Naive thymus-derived CD4-positive, alpha-beta T cell (primary cell): ENCODE measurements around the gene TSHZ3. TPM values are rescaled to one million over a fixed set of nuclear protein-coding genes. Genes with fewer than 3 reads are reported as not detected.

Experiments used
- ATAC-seq: fragments of 150-1000 bp; cut with Tn5 transposase; 2 replicates; pipeline ENCODE4 v1.10.0; 2021; ENCODE audit warnings: mild to moderate bottlenecking, moderate library complexity
- CTCF ChIA-PET: fragments of 350-600 bp; sonication (Branson Sonifier 250); formaldehyde crosslinking; loops from one replicate; lab custom pipeline; 2021; ENCODE audit warnings: antibody characterized with exemption; lab: Charles Lee
- POLR2A ChIA-PET: fragments of 350-600 bp; sonication (Branson Sonifier 250); formaldehyde crosslinking; loops from one replicate; lab custom pipeline; 2021; ENCODE audit warnings: antibody characterized with exemption, inconsistent platforms; lab: Charles Lee
- DNase-seq, 9 donors: peaks; one replicate each; pipeline versions ENCODE4 v3.0.0 to v3.0.0-alpha.2; 2020 to 2022; ENCODE audit warnings: mixed read lengths in 1 of 9
- H3K27ac ChIP-seq: one replicate; pipeline ENCODE4 v1.7.0; 2013; ENCODE audit warnings: mild to moderate bottlenecking, low read depth, low read length, moderate library complexity
- H3K27me3 ChIP-seq, 2 donors: one replicate each; pipeline ENCODE4 v1.7.0; 2013; ENCODE audit warnings: low read length in 2 of 2, mild to moderate bottlenecking in 2 of 2, moderate library complexity in 2 of 2; ENCODE audit not compliant: control insufficient read depth in 2 of 2, insufficient read depth in 2 of 2
- H3K36me3 ChIP-seq, 3 experiments: 1 replicate in 2 of 3; 2 replicates in 1 of 3; pipeline ENCODE4 v1.7.0; 2013; ENCODE audit warnings: low read length in 3 of 3, mild to moderate bottlenecking in 3 of 3, moderate library complexity in 1 of 3; ENCODE audit not compliant: insufficient read depth in 3 of 3, control insufficient read depth in 2 of 3
- H3K4me1 ChIP-seq, 2 donors: one replicate each; pipeline ENCODE4 v1.7.0; 2013; ENCODE audit warnings: low read length in 2 of 2, mild to moderate bottlenecking in 2 of 2, moderate library complexity in 1 of 2; ENCODE audit not compliant: control insufficient read depth in 2 of 2, insufficient read depth in 2 of 2
- H3K4me3 ChIP-seq: 2 replicates; pipeline ENCODE4 v1.7.0; 2013; ENCODE audit warnings: mild to moderate bottlenecking, low read length
- H3K9me3 ChIP-seq, 3 experiments: 1 replicate in 2 of 3; 2 replicates in 1 of 3; pipeline ENCODE4 v1.7.0; 2013; ENCODE audit warnings: low read length in 3 of 3; ENCODE audit not compliant: control insufficient read depth in 2 of 3
- H3K27ac Mint-ChIP-seq, 9 donors: one replicate each; pipeline ENCODE4 v1.8.0; 2020 to 2022; ENCODE audit warnings: mixed read lengths in 9 of 9, mild to moderate bottlenecking in 8 of 9, moderate library complexity in 5 of 9, inconsistent platforms in 2 of 9
- H3K27me3 Mint-ChIP-seq, 5 donors: one replicate each; pipeline ENCODE4 v1.8.0; 2021 to 2022; ENCODE audit warnings: mixed read lengths in 5 of 5, mild to moderate bottlenecking in 1 of 5
- H3K36me3 Mint-ChIP-seq, 5 donors: one replicate each; pipeline ENCODE4 v1.8.0; 2020 to 2022; ENCODE audit warnings: mixed read lengths in 5 of 5, mild to moderate bottlenecking in 3 of 5, inconsistent platforms in 1 of 5
- H3K4me1 Mint-ChIP-seq, 7 donors: one replicate each; pipeline ENCODE4 v1.8.0; 2020 to 2022; ENCODE audit warnings: mixed read lengths in 7 of 7, mild to moderate bottlenecking in 3 of 7, inconsistent platforms in 1 of 7
- H3K4me3 Mint-ChIP-seq, 10 donors: one replicate each; pipeline ENCODE4 v1.8.0; 2020 to 2022; ENCODE audit warnings: mild to moderate bottlenecking in 10 of 10, mixed read lengths in 10 of 10, moderate library complexity in 6 of 10, inconsistent platforms in 2 of 10
- H3K9me3 Mint-ChIP-seq, 11 donors: one replicate each; pipeline ENCODE4 v1.8.0; 2020 to 2022; ENCODE audit warnings: mixed read lengths in 11 of 11, mild to moderate bottlenecking in 4 of 11, inconsistent platforms in 1 of 11, moderate library complexity in 1 of 11
- intact Hi-C, 2 donors: fragments of 100-400 bp; cut with micrococcal nuclease; formaldehyde crosslinking; loops; one replicate each; pipeline ENCODE4 v1.15.1; 2023
- polyA plus RNA-seq, 2 donors: library from polyadenylated mRNA; unstranded; fragments of 300-500 nt; fragmentation: Illumina TruSeq; gene quantifications; one replicate each; pipeline ENCODE4 v1.2.3, GENCODE V29; 2021
- total RNA-seq, 6 experiments: library from RNA in 5 of 6; stranded (reverse) in 5 of 6; gene quantifications; 1 replicate in 5 of 6; 2 replicates in 1 of 6; pipeline ENCODE4 v1.2.3 and lab custom pipeline; 2021 to 2026

TSHZ3 gene
- total and polyA plus RNA-seq, 7 experiments from 2014 or later: 0.08 to 6.0 (median 0.20) TPM; not detected in 1

GRCh38 chr19:31352296-31352781 lies 3.1 kb upstream of the TSHZ3 start:
- H3K4me3 ChIP-seq: no peak overlapping the region
- peak overlapping the region; percentile 57 to 94 (median 78) for H3K4me3 Mint-ChIP-seq
- peaks cover 0 to 3% (median 0%) of the 10 kb centered on the region in 11 donors for H3K9me3 Mint-ChIP-seq
- H3K36me3 Mint-ChIP-seq: peaks cover 0 to 2% (median 0%) of the 10 kb centered on the region in 5 donors
- CTCF ChIA-PET: no interaction called here
- H3K4me1 ChIP-seq: peaks cover 25 to 33% of the 10 kb centered on the region in 2 donors
- intact Hi-C loops: loop anchor here in 1 of 2 donors (5.0 to 10.0 kb wide), 3 partner anchors 670 to 1825 kb away; partner anchors contain the start of genes PDCD5 and VSTM2B
- no peak for ATAC-seq
- DNase-seq: no peak
- H3K27ac Mint-ChIP-seq: peak overlapping the region in 1 of 9 donors; percentile 61
- no peaks in the 10 kb centered on the region for H3K36me3 ChIP-seq
- peaks cover 65 to 75% (median 71%) of the 10 kb centered on the region in 5 donors for H3K27me3 Mint-ChIP-seq
- POLR2A ChIA-PET: no interaction called here
- H3K27me3 ChIP-seq: peaks cover 18 to 46% of the 10 kb centered on the region in 2 donors
- no peaks in the 10 kb centered on the region for H3K9me3 ChIP-seq
- H3K27ac ChIP-seq: no peak overlapping the region
- peaks cover 40 to 62% (median 46%) of the 10 kb centered on the region in 7 donors for H3K4me1 Mint-ChIP-seq

DNA sequence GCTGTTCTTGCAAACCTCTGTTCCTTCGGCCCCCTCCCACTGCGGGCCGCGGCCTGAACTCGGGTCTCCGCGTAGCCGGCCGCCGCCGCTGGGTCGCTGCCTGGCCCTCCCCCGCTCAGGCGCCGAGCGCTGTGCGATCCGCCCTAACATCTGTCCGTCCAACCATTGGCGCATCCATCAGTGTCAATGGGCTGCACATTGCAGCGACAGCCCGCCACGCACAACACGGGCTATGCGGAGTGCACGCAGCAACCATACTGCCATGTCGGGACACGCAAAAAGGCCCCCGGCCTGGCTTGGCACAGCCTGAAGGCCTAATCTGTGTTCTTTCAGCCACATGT lies 2.6 kb upstream of the TSHZ3 start:
- peaks cover 21 to 47% of the 10 kb centered on the region in 2 donors for H3K27me3 ChIP-seq
- peaks cover 23 to 31% of the 10 kb centered on the region in 2 donors for H3K4me1 ChIP-seq
- H3K27ac ChIP-seq: no peak overlapping the region
- H3K27ac Mint-ChIP-seq: peak overlapping the region in 1 of 9 donors; percentile 63
- CTCF ChIA-PET: no interaction called here
- no peaks in the 10 kb centered on the region for H3K9me3 ChIP-seq
- peak overlapping the region; percentile 73 to 94 (median 78) for H3K4me3 Mint-ChIP-seq
- DNase-seq (no peak), ATAC-seq (no peak)
- intact Hi-C loops: loop anchor here (1.0 to 10.0 kb wide), 5 partner anchors 12 to 1825 kb away; partner anchors contain the start of genes PDCD5 (in 2 of the 2) and VSTM2B (in 1 of the 2)
- H3K4me1 Mint-ChIP-seq: peaks cover 40 to 57% (median 48%) of the 10 kb centered on the region in 7 donors
- peaks cover 0 to 2% (median 0%) of the 10 kb centered on the region in 5 donors for H3K36me3 Mint-ChIP-seq
- H3K9me3 Mint-ChIP-seq: peaks cover 0 to 3% (median 0%) of the 10 kb centered on the region in 11 donors
- no peaks in the 10 kb centered on the region for H3K36me3 ChIP-seq
- peak overlapping the region; percentile 54 for H3K4me3 ChIP-seq
- peaks cover 67 to 74% (median 71%) of the 10 kb centered on the region in 5 donors for H3K27me3 Mint-ChIP-seq
- POLR2A ChIA-PET: no interaction called here

GRCh38 chr19:31351056-31351854 lies 2.0 kb upstream of the TSHZ3 start:
- peaks cover 19 to 27% of the 10 kb centered on the region in 2 donors for H3K4me1 ChIP-seq
- Mint-ChIP-seq H3K36me3 (peaks cover 0 to 2% (median 0%) of the 10 kb centered on the region in 5 donors), H3K9me3 (peaks cover 0 to 3% (median 0%) of the 10 kb centered on the region in 11 donors), H3K4me3 (peak overlapping the region; percentile 77 to 94 (median 90)), H3K27me3 (peaks cover 66 to 74% (median 69%) of the 10 kb centered on the region in 5 donors), H3K4me1 (peaks cover 35 to 51% (median 43%) of the 10 kb centered on the region in 7 donors), H3K27ac (peak overlapping the region in 2 of 9 donors; percentile 2 to 77)
- ChIA-PET POLR2A (no interaction called here), CTCF (no interaction called here)
- no peak overlapping the region for H3K27ac ChIP-seq
- peak overlapping the region; percentile 54 for H3K4me3 ChIP-seq
- no peaks in the 10 kb centered on the region for H3K36me3 ChIP-seq
- intact Hi-C loops: loop anchor here (1.0 to 10.0 kb wide), 5 partner anchors 11 to 1824 kb away; partner anchors contain the start of genes PDCD5 (in 2 of the 2) and VSTM2B (in 1 of the 2)
- peaks cover 21 to 44% of the 10 kb centered on the region in 2 donors for H3K27me3 ChIP-seq
- no peak for DNase-seq
- ATAC-seq: no peak
- no peaks in the 10 kb centered on the region for H3K9me3 ChIP-seq

- Histone ChIP-seq H3K27me3 (peaks cover 25 to 44% of the 10 kb centered on the region in 2 donors), H3K36me3 (no peaks in the 10 kb centered on the region), H3K9me3 (no peaks in the 10 kb centered on the region), H3K4me1 (peaks cover 19 to 27% of the 10 kb centered on the region in 2 donors), H3K27ac (no peak overlapping the region), H3K4me3 (peak overlapping the region; percentile 54)
- Mint-ChIP-seq H3K4me3 (peak overlapping the region; percentile 57 to 94 (median 90)), H3K4me1 (peaks cover 35 to 50% (median 43%) of the 10 kb centered on the region in 7 donors), H3K27me3 (peaks cover 64 to 75% (median 66%) of the 10 kb centered on the region in 5 donors), H3K27ac (no peak overlapping the region), H3K9me3 (peaks cover 0 to 3% (median 0%) of the 10 kb centered on the region in 11 donors), H3K36me3 (peaks cover 0 to 2% (median 0%) of the 10 kb centered on the region in 5 donors)
- ChIA-PET POLR2A (no interaction called here), CTCF (no interaction called here)
- ATAC-seq (peak; percentile 39), DNase-seq (peak in 2 of 9 donors; percentile 21 to 62)
- intact Hi-C loops: loop anchor here (1.0 to 10.0 kb wide), 5 partner anchors 10 to 1823 kb away; partner anchors contain the start of genes PDCD5 (in 2 of the 2) and VSTM2B (in 1 of the 2)
Measured at GRCh38 chr19:31350693-31351055, 1.4 kb upstream of the TSHZ3 start.

- no peaks in the 10 kb centered on the region for H3K36me3 ChIP-seq
- peak in 1 of 9 donors; percentile 32 for DNase-seq
- H3K4me1 Mint-ChIP-seq: peaks cover 32 to 46% (median 40%) of the 10 kb centered on the region in 7 donors
- H3K36me3 Mint-ChIP-seq: peaks cover 0 to 2% (median 0%) of the 10 kb centered on the region in 5 donors
- ATAC-seq: no peak
- intact Hi-C loops: loop anchor here (2.0 to 10.0 kb wide), 4 partner anchors 668 to 1823 kb away; partner anchors contain the start of genes PDCD5 (in 2 of the 2) and VSTM2B (in 1 of the 2)
- peaks cover 19 to 27% of the 10 kb centered on the region in 2 donors for H3K4me1 ChIP-seq
- no peak overlapping the region for H3K27ac Mint-ChIP-seq
- peaks cover 0 to 3% (median 0%) of the 10 kb centered on the region in 11 donors for H3K9me3 Mint-ChIP-seq
- ChIA-PET POLR2A (no interaction called here), CTCF (no interaction called here)
- no peak overlapping the region for H3K27ac ChIP-seq
- H3K27me3 ChIP-seq: peaks cover 30 to 40% of the 10 kb centered on the region in 2 donors
- peaks cover 60 to 75% (median 61%) of the 10 kb centered on the region in 5 donors for H3K27me3 Mint-ChIP-seq
- H3K4me3 Mint-ChIP-seq: peak overlapping the region in 5 of 10 donors; percentile 57 to 93 (median 68)
- H3K9me3 ChIP-seq: no peaks in the 10 kb centered on the region
- H3K4me3 ChIP-seq: peak overlapping the region; percentile 37
Measured at GRCh38 chr19:31350033-31350692, 927 bp upstream of the TSHZ3 start.
